NCI-H1436 (cell line): ENCODE measurements around the gene SPN.
A peak's percentile ranks its signal among the peaks of the same experiment; 100 is the strongest.
"Not testable (repeated sequence)": the region's sequence is repeated elsewhere in the genome, so short reads cannot be mapped to it uniquely, and the experiment has no call there.

ENCODE experiments used
- DNase-seq: peaks from one replicate; lab custom pipeline; 2025; lab: John Stamatoyannopoulos, UW

Gene SPN

DNA sequence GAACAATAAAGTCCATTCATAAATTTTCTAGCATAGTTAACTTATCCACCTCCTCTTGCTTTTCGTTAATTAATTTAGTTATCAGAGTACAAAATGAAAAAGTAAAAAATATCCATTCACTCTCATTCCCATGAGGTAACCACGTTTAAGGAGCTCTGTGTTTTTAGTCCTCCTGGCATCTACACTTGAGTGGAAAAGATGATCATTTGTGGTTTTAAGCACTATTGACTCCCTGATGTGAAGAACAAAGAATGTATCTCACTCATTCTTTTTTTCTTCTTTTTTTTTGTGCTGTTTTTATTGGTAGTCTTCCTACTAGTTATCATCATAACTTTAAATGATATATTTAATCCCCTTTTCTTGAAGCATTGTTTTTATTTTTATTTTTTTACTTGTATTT, 42.0 kb downstream of the SPN start:
- DNase-seq = no peak

DNA sequence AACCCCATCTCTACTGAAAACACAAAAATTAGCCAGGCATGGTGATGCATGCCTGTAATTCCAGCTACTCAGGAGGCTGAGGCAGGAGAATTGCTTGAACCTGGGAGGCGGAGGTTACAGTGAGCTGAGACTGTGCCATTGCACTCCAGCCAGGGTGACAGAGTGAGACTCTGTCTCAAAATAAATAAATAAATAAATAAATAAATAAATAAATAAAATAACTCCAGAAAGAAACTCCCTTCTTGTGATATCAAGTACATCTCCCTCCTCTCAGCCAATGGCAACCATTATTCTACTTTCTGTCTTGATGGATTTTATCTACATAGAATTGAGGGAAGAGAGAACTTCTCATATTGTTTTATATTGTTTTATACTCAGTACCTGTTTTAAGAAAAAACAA, 44.1 kb downstream of the SPN start:
- not testable (repeated sequence) for DNase-seq

DNA sequence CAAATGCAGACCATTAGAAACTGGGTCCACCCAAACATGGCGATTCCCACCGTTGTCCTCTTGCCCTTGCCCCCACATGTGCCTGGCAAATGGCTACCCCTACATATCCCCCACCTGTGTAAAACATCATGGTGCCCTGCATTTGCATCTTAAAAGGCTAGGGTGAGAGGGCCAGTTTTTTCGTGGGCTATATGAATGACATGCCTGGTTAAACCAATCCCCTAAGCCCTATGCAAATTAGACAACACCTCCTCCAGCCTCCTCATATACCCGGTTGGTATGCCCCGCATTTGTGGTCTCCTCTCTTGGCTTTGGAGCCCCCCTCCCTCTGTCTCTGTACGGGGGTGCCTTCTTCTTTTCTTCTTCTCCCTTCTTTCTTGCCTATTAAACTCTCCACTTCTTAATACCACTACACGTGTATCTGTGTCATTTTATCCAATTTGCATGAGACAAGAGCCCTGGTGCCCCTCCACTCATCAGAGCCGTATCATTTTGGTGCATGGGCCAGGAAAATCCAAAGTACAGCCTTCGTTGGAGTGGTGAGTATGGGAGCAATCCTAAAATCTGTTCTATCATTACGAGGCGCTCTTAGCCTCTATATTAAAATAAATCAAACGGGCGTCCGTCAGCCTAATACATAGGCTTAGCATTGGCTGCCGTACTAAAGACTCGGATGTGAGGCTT, 46.0 kb downstream of the SPN start:
- DNase-seq = no peak

DNA sequence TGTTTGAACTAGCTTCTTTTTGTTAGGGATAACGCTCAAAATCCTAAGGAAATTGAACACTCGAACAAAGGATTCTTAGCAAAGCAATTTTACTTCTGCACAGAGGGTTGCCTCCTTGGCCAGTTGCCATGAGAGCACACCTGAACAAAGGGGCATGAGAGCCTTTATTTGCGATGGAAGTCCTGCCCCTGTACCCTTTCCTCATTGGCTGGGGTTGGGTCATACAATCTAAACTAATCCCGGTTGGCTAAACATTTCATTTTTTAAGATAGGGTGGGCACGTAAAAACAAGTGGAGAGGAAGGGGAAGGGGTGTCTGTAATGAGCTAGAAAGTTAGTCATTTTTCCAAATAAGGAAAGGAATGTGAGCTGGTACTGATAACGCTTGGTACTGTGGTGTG, 46.6 kb downstream of the SPN start:
- not testable (repeated sequence) for DNase-seq

DNA sequence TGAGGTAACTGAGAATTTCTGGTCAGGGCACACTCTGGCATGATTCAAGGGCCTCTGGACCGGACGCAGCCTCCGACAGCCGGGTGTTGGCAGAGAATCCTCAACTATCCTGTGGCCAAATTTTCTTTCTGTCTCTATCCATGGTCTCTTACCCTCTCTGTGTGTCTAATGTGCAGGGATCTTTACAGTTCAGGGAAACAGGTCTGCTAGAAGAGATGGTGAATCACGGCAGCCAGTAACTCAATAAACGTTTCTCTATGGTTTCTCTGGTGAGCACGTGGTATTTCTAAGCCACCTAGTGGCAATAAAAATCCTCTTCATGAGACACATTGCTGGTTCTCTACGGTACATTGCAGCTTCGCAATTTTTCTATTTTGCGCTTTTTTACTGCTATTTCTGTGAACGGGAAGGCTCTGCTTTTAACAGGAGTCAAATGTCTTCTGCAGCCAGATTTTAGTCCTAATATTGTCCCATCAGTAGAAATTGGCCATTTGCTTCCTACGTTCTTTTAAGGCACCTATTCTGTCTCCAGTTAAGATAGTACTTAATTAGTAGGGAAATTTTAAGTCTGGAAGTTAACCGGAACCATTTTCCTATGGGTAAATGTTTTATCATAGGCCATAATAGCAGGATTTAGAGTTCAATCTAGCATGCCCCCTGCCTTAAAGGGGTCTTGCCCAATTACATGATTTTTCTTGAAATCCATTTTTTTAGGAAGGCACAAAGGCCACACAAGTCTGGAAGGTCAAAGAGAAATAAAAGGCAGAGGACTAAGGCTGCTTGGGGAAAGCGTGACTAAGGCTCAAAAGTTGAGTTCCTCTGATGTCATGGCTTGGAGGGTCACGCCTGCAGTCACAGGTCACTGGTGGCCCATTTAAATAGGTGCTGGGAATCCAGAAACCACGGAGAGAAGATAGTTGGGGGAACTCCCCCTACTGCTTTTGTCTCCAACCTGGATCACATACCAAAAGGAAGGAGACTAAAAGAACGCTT, 47.5 kb downstream of the SPN start:
- DNase-seq = peak; percentile 38

DNA sequence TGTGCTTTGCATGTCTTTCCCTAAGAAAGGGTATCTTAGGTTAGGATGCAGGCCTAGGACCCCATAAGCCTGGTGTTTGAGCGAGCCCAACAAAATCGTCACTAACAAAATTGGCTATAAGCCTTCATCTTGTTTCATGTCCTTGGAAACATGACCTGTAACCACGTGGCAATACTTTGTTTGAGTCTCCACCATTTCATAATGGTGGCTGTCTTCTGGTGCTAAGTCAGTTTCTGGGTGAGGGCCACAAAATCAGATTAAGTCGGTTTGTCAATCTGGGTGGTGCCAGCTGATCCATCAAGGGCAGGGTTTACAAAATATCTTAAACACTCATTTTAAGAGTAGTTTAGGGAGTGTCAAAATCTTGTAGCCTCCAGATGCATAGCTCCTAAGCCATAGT, 49.8 kb downstream of the SPN start:
- no peak for DNase-seq

DNA sequence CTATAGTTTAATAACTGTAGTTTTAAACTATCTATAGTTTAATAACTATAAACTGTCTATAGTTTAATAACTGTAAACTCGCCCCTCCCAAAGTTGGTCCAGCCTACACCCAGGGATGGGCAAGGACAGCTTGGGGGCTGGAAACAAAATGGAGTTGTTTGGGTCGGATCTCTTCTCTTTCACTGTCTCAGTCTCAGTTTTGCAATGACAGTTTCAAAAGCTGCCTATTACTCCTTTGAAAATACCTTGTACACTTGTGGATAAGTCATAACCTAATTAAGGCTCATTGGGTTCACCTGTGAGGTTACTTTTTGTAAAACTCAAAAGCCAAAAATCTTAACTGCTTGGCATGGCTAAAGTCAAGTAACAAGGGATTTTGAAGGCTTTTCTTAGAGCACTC, 51.3 kb downstream of the SPN start:
- no peak for DNase-seq

GRCh38 chr16:29714972-29715371, 51.9 kb downstream of the SPN start:
- no peak for DNase-seq

DNA sequence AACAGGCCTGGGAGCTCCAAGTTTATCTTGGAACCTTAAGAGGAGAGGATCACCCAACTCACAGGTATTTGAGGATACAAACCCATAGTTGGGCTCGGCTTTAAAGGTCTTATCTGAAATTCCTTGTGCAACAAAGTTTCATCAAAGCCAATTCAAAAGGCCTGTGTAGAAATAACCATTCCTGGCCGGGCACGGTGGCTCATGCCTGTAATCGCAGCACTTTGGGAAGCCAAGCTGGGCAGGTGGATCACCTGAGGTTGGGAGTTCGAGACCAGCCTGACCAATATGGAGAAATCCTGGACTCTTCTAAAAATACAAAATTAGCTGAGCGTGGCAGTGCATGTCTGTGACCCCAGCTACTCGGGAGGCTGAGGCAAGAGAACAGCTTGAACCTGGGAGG, 54.1 kb downstream of the SPN start:
- DNase-seq = no peak

GRCh38 chr16:29719063-29719462, 56.0 kb downstream of the SPN start:
- no peak for DNase-seq
